Myocyte (in vitro differentiated cells): ENCODE results near the gene PROCR. TPM values are rescaled to one million over a fixed set of nuclear protein-coding genes. Genes with fewer than 3 reads are reported as not detected.
"Not testable (repeated sequence)": the region's sequence is repeated elsewhere in the genome, so short reads cannot be mapped to it uniquely, and the experiment has no call there.

Source experiments
- DNase-seq: peaks from one replicate; pipeline ENCODE4 v3.0.0-alpha.2; 2012; ENCODE audit warnings: low read depth
- total RNA-seq: library from RNA; depleted of rRNA; stranded (reverse); fragments of >200 nt; gene quantifications from 2 replicates; pipeline ENCODE4 v1.2.3, GENCODE V29; 2014

The PROCR gene
- total RNA-seq, 1 donor from 2014 or later, result 3.5 TPM

DNA sequence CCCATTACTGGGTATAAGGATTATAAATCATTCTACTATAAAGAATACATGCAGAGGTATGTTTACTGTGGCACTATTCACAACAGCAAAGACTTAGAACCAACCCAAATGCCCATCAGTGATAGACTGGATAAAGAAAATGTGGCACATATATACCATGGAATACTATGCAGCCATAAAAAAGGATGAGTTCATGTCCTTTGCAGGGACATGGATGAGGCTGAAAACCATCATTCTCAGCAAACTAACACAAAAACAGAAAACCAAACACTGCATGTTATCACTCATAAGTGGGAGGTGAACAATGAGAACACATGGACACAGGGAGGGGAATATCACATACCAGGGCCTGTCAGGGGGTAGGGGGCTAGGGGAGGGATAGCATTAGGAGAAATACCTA, 7.3 kb upstream of the PROCR start:
- DNase-seq, result not testable (repeated sequence)

DNA sequence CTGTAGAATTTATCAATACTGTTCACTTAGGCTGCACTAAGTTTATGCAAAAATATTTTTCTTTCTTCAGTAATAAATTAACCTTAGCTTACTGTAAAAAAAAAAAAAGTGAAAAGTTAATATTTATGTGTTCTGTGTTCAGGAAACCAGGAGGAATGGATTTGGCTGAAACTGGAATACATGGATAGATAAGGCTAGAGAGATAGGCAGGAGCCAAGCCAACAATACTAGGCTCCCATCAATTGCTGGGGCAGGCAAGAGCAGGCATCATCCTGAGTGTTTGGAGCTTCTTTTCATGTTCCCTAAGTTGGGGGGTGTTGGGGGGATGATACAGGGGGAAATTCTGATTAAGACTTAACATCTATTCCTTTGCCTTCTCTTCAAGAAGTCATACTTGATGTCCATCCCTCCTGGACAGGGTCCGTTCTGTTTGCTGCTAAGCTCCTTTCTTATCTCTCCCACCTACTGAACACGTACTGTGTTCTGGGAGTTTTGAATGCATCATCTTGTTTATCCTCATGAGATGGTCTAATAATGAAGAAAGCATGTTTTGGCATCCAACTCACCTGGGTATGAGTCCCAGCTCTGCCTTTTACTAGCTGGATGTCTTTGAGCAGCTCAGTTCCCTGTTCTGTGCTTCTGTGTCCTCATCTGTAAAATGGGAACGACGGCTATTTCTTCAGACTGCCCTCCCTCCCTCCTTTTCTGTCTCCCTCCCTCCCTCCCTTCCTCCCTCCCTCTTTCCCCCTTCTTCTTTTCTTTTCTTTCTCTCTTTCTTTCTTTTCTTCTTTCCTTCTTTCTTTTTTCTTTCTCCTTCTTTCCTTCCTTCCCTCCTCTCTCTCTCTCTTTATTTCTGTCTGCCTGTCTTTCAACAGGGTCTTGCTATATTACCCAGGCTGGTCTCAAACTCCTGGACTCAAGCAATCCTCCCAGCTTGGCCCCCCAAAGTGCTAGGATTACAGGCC, 6.4 kb upstream of the PROCR start:
- no peak for DNase-seq

DNA sequence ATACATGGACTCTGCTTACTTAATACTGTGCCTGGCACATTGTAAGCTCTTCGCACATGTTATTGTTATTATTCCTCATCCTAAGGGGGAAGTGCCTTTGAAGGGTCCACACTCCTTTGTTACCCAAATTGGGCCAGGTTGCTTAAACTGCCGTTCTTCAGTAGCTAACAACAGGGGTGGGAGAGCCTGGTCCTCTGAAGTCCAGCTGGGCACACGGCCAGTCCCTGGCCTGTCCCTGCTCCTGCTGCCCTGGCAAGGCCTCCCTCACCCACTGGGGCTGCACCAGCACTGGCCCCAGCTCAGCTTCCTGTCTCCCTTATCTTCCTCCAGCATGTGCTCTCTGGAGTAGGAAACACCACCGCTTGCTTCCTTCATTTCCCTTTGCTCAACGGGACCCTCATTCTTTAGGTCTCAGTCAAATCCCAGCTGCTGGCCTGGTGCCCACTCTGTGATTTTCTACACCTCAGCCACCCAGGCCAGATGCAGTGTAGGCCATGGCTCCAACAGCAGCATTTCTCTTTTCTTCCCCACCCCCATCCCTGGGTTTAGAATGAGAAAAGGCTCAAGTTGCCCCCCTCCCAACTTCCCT, 5.5 kb upstream of the PROCR start:
- DNase-seq, result no peak

DNA sequence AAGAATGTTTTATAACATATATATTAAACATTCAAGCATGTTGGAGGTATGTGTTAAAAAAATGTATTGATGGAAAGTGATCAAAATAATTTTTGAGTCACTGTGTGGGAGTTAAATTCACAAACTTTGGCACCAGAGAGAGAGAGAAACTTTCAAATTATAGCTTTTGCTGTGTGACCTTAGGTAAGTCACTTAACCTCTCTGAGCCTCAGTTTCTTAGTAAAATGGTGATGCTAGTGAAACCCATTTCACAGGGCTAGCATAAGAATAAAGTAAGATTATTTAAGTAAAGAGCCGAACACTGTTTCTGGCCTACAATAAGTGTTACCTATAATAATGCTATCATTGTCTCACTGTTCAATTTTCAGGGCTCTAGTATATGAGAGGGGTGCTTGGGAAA, 4.1 kb upstream of the PROCR start:
- no peak for DNase-seq

DNA sequence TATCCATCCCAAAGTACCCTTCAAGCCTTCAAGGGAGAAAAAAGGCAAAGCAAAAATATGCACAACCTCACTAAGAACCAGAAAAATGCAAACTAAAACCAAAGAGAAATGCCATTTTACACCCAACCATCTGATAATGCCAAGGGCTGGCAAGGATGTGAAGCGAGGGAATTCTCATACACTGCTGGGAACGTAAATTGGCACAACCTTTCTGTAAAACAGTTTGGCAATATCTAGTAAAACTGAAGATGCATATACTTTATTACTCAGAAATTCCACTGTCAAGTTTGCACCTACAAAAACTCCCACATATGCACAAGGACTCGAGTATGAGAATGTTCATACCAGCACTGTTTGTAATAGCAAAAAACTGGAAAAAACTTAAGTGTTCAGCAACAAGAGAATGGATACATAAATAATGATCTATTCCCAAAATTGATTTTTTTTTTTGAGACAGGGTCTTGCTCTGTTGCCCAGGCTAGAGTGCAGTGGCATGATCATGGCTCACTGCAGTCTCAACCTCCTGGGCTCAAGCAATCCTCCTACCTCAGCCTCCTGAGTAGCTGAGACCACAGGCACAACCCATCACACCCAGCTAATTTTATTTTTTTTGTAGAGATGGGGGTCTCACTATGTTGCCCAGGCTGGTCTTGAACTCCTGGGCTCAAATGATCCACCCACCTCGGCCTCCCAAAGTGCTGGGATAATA, 3.0 kb upstream of the PROCR start:
- not testable (repeated sequence) for DNase-seq

DNA sequence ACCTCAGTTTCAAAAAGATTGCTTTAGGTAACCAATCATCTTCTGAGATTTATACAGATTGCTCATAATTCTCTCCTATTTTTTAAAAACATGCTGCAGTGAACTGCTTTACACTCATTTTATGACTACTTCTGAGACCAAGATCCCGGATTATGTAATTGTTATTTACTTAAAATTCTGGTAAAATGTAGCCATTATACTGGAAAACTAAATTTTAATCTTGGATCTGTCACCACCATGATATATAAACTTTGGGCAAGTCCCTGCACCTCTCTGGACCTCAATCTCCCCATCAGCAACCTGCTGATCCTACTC, 477 bp upstream of the PROCR start:
- no peak for DNase-seq

DNA sequence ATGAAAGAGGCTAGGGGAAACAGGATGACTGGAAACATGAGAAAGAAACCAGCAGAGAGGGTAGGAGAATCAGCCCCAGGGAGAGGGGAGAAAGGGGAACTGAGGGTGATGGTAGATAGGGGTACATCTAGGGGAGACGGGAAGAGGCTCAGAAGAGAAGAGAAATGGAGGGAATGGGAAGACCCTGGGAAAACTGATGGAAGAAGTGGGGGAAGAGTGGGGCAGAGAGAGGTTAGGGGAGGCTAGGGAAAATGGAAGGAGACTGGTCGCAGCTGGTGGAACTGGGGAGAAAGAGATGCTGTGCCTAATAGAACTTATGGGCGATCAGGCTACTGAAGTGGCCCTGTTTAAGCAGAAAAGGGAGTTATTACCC, 548 bp downstream of the PROCR start:
- no peak for DNase-seq

DNA sequence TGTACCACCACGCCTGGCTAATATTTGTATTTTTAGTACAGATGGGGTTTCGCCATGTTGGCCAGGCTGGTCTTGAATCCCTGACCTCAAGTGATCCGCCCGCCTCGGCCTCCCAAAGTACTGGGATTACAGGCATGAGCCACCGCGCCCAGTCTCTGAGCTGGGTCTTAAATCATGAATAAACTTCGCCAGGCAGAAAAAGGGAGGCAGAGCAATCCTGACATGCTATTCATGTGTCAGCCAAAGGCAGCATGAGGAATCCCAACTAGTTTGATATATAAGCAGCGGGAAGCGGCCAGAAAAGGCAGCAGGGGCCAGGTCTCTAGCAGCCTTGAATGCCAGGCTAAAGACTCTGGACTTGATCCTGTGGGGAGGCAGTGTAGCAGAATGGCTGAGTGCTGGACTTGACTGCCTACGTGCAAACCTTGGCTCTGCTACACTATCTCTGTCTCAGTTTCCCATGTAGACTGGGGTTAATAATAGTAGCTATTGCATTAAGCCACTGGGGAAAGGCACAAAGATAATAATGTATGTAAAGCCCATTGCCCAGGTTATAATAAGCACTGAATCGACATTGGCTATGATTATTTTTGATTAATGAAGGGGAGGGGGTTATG, 1.8 kb downstream of the PROCR start:
- no peak for DNase-seq

DNA sequence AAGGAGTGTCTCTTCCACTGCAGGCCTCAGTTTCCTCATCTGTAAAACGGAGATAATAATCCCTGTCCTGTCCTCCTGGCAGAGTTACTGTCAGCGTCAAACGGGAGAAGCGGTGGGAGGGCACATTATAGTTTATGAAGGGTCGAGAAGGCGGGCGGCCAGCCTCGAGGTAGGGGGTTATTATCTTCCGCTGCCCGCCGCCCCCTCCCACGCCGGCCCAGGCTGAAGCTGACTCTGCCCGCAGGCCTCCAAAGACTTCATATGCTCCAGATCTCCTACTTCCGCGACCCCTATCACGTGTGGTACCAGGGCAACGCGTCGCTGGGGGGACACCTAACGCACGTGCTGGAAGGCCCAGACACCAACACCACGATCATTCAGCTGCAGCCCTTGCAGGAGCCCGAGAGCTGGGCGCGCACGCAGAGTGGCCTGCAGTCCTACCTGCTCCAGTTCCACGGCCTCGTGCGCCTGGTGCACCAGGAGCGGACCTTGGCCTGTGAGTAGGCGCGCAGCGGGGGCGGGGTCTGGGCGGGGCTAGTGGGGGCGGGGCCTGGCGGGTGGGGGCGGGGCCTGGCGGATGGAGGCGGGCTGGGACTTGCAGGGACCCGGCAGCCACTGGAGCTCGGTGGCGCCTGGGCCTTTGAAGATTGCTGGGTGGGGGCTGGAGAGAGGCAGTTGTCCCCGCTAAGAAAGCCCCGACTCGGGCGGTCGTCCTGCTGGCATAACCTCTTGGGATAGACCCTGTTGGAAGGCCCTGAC, 2.8 kb downstream of the PROCR start:
- no peak for DNase-seq

DNA sequence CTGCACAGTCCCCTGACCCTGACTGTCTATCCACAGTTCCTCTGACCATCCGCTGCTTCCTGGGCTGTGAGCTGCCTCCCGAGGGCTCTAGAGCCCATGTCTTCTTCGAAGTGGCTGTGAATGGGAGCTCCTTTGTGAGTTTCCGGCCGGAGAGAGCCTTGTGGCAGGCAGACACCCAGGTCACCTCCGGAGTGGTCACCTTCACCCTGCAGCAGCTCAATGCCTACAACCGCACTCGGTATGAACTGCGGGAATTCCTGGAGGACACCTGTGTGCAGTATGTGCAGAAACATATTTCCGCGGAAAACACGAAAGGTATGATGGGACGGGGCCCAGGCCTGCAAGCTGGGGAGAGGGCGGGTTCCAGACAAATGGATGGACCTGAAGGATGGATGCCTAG, 4.3 kb downstream of the PROCR start:
- no peak for DNase-seq

DNA sequence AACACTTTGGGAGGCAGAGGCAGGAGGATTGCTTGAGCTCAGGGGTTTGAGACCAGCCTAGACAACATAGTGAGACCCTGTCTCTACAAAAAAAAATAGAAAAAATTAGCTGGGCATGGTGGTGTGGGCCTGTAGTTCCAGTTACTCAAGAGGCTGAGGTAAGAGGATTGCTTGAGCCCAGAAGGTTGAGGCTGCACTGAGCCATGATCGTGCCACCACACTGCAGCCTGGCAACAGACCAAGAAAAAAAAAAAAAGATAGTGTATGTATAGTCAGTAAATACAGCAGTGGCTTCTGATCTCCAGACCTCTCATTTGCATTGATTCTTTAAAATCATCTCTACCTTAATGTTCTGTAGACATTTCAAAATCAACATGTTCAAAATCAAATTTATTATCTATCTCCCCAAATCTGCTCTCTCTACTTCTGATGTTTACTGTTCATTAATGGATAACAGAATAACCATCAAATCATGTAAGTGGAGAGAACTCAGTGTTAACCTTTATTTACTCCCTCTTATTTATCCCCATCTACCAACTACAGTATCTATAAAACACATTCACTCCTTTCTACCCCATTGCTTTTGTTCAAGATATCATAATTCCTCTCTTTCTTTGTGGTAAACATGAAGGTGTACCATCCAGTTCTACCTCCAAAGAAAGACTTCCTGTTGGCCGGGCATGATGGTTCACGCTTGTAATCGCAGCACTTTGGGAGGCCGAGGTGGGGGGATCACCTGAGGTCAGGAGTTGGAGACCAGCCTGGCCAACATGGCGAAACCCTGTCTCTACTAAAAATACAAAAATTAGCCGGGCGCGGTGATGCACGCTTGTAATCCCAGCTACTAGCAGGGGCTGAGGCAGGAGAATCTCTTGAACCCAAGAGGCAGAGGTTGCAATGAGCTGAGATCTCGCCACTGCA, 7.7 kb downstream of the PROCR start:
- DNase-seq, result no peak

DNA sequence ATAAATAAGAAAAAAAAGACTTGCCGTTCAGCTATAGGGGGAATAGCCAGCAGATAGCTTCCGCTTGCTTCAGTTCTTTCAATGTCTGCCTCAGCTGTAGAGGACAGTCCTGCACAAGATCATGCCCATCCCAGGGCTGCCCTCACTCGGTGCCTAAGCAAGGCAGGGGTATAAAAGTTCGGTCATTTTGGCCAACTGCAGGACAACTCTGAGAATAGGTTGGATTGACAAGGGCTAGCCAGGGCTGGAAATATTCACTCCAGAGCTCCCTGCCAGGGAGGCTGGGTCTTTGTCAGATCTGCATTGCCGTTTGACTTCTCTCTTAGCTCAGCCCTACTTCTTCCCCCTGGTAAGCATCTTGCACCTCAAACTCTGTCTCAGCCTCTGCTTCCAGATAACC, 8.4 kb downstream of the PROCR start:
- DNase-seq, result no peak

DNA sequence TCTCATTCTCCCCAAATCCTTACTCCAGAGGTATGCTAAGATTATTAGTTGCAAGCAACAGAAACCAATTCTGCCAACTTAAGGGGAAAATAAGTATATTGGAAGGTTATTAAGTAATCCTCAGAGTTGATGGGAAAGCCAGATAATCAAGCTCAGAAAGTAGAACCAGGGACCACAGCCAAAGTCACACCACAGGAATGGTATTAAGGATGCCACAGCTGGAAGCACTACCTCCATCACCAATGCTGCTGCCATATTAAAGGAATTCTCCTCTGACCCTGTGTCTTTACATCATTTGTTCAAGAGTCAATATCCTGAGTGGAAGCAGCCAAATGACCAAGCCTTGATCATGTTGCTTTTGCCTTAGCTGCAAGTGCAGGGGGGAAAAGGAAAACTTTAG, 9.9 kb downstream of the PROCR start:
- no peak for DNase-seq

DNA sequence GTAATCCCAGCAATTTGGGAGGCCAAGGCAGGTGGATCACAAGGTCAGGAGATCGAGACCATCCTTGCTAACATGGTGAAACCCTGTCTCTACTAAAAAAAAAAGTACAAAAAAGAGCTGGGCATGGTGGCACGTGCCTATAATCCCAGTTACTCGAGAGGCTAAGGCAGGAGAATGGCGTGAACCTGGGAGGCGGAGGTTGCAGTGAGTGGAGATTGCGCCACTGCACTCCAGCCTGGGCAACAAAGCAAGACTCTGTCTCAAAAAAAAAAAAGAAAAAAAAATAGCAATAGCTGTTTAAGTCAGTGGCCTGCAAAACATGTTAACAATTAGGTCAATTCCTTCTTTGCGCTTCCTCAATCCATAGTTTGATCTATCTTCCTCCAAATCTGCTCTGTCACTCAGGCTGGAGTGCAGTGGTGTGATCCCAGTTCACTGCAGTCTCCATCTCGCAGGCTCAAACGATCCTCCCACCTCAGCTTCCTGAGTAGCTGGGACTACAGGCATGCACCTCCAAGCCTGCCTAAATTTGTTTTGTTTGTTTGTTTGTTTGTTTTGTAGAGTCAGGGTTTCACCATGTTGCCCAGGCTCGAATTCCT, 14.9 kb downstream of the PROCR start:
- DNase-seq, result not testable (repeated sequence)

DNA sequence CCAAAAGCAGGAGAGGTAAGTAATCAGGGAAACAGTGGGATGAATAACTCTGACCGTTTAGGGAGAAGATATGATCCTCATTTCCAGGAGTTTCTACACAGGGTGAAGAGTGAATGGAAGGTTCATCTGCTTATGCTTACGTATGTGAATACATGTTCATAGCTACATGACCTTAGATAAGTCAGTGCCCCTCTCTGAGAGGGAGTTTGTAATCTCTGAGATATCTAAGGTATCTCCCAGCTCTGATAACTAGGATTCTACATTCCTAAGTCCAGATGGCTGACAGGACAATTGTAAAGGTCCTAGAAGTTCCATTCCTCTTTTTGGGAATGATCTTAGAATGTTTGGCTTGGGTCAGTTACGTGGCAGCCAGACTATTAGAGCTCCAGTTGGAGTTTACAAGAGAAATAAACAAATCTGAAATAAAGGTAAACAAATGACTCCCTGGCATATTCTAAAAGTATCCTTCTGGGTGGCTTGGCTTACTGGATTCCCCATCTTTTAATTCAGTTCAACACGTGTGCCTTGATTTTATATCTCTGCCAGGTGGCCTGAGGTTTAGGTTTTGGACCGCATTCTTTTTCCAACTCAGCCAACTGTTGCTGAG, 15.8 kb downstream of the PROCR start:
- no peak for DNase-seq

DNA sequence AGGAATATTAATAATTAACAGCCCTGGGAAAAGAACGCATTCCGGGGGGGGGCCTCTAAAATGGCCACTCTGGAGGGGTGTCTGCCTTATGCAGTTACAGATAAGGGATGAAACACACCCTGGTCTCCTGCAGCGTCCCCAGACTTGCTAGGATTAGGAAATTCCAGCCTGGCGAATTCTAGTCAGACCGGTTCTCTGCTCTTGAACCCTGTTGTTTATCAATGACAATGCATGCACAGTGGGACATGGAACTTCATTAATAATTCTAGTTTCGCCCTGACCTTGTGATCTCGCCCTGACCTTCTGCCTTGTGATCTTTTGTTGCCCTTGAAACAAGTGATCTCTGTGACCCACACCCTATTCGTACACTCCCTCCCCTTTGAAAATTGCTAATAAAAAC, 17.4 kb downstream of the PROCR start:
- not testable (repeated sequence) for DNase-seq

DNA sequence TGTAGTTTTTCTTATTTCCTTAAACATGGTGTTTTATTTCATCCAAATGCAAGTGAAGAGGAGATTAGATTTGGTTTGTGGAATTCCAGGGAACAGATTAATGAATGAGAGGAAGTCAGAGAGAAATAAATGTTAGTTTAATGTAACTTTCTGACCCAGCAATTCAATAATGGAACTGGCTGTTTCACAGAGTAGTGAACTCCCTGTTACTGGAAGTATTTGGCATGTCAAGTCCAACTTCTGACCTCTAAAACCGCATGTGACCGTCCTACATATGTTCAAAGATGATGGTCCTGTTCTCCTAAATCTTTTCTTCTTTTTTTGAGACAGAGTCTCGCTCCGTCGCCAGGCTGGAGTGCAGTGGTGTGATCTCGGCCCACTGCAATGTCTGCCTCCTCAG, 18.7 kb downstream of the PROCR start:
- DNase-seq, result no peak

DNA sequence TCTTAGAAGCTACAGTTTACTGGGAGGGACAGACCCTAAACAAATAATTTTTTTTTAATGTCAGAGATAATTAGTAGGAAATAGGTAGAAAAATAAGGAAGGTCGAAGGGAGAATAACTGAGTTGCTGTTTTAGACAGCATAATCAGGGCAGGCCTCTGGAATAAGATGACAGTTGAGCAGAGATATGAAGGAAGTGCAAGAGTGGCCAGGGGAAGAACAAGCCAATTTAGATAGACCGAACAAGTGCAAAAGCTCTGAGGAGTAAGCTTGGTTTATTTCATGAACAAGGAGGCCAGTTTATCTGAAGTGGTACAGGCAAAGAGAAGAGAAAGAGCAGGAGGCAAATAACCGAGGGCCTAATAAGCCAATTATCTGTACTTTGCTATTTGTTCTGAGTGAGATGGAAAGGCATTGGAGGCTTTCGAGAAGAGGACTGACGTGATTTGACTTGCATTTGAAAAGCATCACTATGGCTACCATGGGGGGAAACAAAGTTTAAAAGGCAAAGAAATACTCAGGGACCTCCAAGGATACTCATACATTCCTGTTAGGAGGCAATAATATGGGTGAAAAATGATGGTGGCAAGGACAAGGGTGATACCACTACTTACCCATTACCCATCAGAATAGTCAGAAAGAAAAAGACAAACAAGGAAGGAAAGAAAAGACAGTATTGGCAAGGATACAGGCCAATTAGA, 19.7 kb downstream of the PROCR start:
- no peak for DNase-seq
